SK-N-MC (cell line): Measurements from ENCODE around the gene L3MBTL3.

Experiments
- FOXP2 ChIP-seq: optimal IDR thresholded peaks from 2 replicates; pipeline ENCODE3; 2011; ENCODE audit warnings: mild to moderate bottlenecking, moderate library complexity; ENCODE audit not compliant: insufficient read depth; ENCODE audit errors: extremely low read length, control extremely low read depth
- POLR2AphosphoS5 ChIP-seq: IDR thresholded peaks from 2 replicates; pipeline ENCODE4 v1.6.1; 2012; ENCODE audit warnings: mild to moderate bottlenecking, low read depth, low read length, borderline replicate concordance

GRCh38 chr6:130162421-130162820, 144.0 kb downstream of the L3MBTL3 start:
- TF ChIP-seq FOXP2, result no peak
- TF ChIP-seq POLR2AphosphoS5, result no peak
